Hepatocyte (in vitro differentiated cells): ENCODE data around the gene ATF6. TPM values are rescaled to one million over a fixed set of nuclear protein-coding genes. Genes with fewer than 3 reads are reported as not detected.

Source experiments
- DNase-seq: peaks from one replicate; pipeline ENCODE4 v3.0.0-alpha.2; 2016; ENCODE audit warnings: low spot score
- H2AFZ ChIP-seq: fragments of 200-600 bp; sonication (generic); 2 replicates; pipeline ENCODE4 v1.6.0; 2016; ENCODE audit warnings: antibody characterized with exemption, mild to moderate bottlenecking
- H3K27ac ChIP-seq: fragments of 200-600 bp; sonication (generic); 2 replicates; pipeline ENCODE4 v1.5.1; 2016; ENCODE audit warnings: mild to moderate bottlenecking
- H3K27me3 ChIP-seq: fragments of 200-600 bp; sonication (generic); 2 replicates; pipeline ENCODE4 v1.6.1; 2016
- H3K36me3 ChIP-seq: fragments of 200-600 bp; sonication (generic); replicated peaks from 2 replicates; pipeline ENCODE4 v1.5.1; 2016; ENCODE audit warnings: low read depth; ENCODE audit not compliant: insufficient read depth
- H3K4me1 ChIP-seq: fragments of 200-600 bp; sonication (generic); 2 replicates; pipeline ENCODE4 v1.5.1; 2016; ENCODE audit warnings: mild to moderate bottlenecking, moderate library complexity; ENCODE audit not compliant: insufficient read depth
- H3K4me2 ChIP-seq: fragments of 200-600 bp; sonication (generic); 2 replicates; pipeline ENCODE4 v1.6.0; 2016
- H3K4me3 ChIP-seq: fragments of 200-600 bp; sonication (generic); 2 replicates; pipeline ENCODE4 v1.5.1; 2016; ENCODE audit warnings: mild to moderate bottlenecking
- H3K79me2 ChIP-seq: fragments of 200-600 bp; sonication (generic); 2 replicates; pipeline ENCODE4 v1.6.0; 2017; ENCODE audit warnings: mild to moderate bottlenecking
- H3K9me2 ChIP-seq: fragments of 200-600 bp; sonication (generic); replicated peaks from 2 replicates; pipeline ENCODE4 v1.6.0; 2017; ENCODE audit warnings: mild to moderate bottlenecking; ENCODE audit not compliant: insufficient read depth
- H3K9me3 ChIP-seq: fragments of 200-600 bp; sonication (generic); 2 replicates; pipeline ENCODE4 v1.5.1; 2016; ENCODE audit warnings: low read depth, mild to moderate bottlenecking
- H4K20me1 ChIP-seq: fragments of 200-600 bp; sonication (generic); 2 replicates; pipeline ENCODE4 v1.6.0; 2016; ENCODE audit warnings: mild to moderate bottlenecking; ENCODE audit not compliant: insufficient read depth, poor library complexity, severe bottlenecking
- EZH2 ChIP-seq: fragments of 200-600 bp; sonication (generic); IDR thresholded peaks from 2 replicates; pipeline ENCODE4 v1.6.1; 2016; ENCODE audit warnings: antibody characterized with exemption, mild to moderate bottlenecking, borderline replicate concordance
- EZH2phosphoT487 ChIP-seq: fragments of 200-600 bp; sonication (generic); IDR thresholded peaks from one replicate; pipeline ENCODE4 v1.6.1; 2018; ENCODE audit warnings: antibody characterized with exemption, mild to moderate bottlenecking, low read depth, moderate library complexity; ENCODE audit not compliant: unreplicated experiment, severe bottlenecking
- WGBS: methylation state at CpG from one replicate; pipeline ENCODE4 v1.1.6; 2016; ENCODE audit warnings: low lambda C conversion rate; ENCODE audit errors: missing lambda C conversion rate; 5-methylcytosine and 5-hydroxymethylcytosine counted together
- polyA plus RNA-seq: library from polyadenylated mRNA; unstranded; fragments of >200 nt; fragmentation: Nextera tagmentation; extraction: Ambion mirVana; gene quantifications from 2 replicates; pipeline ENCODE4 v1.2.1, GENCODE V29; 2016
- total RNA-seq: library from RNA; depleted of rRNA; stranded (reverse); fragments of >200 nt; gene quantifications from 2 replicates; pipeline ENCODE4 v1.2.3, GENCODE V29; 2014
- TF ChIP-seq, protein P1 (sequence below): fragments of 200-600 bp; sonication (generic); IDR thresholded peaks from 2 replicates; pipeline ENCODE4 v1.5.1; 2016; ENCODE audit warnings: antibody characterized with exemption, mild to moderate bottlenecking; ENCODE audit not compliant: poor library complexity

The ATF6 gene
- total and polyA plus RNA-seq, 2 experiments from 2014 or later = 15.3 to 29.8 TPM

- H3K27ac ChIP-seq = no peak overlapping the region
- no peaks in the 10 kb centered on the region for H3K79me2 ChIP-seq
- H3K36me3 ChIP-seq = no peaks in the 10 kb centered on the region
- no peak overlapping the region for H3K4me2 ChIP-seq
- no peaks in the 10 kb centered on the region for H3K9me2 ChIP-seq
- H3K9me3 ChIP-seq = no peaks in the 10 kb centered on the region
- WGBS = 84% methylated on average over 2 of the region's 2 CpGs
- DNase-seq = no peak
- no peak overlapping the region for H3K4me3 ChIP-seq
- no peaks in the 10 kb centered on the region for H3K27me3 ChIP-seq
- no peaks in the 10 kb centered on the region for H3K4me1 ChIP-seq
- TF ChIP-seq EZH2phosphoT487 (no peak), EZH2 (no peak)
- TF ChIP-seq, protein P1, sequence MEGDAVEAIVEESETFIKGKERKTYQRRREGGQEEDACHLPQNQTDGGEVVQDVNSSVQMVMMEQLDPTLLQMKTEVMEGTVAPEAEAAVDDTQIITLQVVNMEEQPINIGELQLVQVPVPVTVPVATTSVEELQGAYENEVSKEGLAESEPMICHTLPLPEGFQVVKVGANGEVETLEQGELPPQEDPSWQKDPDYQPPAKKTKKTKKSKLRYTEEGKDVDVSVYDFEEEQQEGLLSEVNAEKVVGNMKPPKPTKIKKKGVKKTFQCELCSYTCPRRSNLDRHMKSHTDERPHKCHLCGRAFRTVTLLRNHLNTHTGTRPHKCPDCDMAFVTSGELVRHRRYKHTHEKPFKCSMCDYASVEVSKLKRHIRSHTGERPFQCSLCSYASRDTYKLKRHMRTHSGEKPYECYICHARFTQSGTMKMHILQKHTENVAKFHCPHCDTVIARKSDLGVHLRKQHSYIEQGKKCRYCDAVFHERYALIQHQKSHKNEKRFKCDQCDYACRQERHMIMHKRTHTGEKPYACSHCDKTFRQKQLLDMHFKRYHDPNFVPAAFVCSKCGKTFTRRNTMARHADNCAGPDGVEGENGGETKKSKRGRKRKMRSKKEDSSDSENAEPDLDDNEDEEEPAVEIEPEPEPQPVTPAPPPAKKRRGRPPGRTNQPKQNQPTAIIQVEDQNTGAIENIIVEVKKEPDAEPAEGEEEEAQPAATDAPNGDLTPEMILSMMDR = no peak
- H4K20me1 ChIP-seq = no peaks in the 10 kb centered on the region
- H2AFZ ChIP-seq = no peak overlapping the region
Measured at GRCh38 chr1:161944381-161944780, 178.3 kb downstream of the ATF6 start.

GRCh38 chr1:161945306-161946060 lies 179.4 kb downstream of the ATF6 start:
- DNase-seq = no peak
- 86% methylated on average over 3 of the region's 3 CpGs for WGBS
- no peak overlapping the region for H2AFZ ChIP-seq
- H3K36me3 ChIP-seq = no peaks in the 10 kb centered on the region
- no peaks in the 10 kb centered on the region for H4K20me1 ChIP-seq
- H3K4me2 ChIP-seq = no peak overlapping the region
- H3K9me3 ChIP-seq = no peaks in the 10 kb centered on the region
- no peaks in the 10 kb centered on the region for H3K79me2 ChIP-seq
- no peak for TF ChIP-seq EZH2
- TF ChIP-seq, protein P1 = no peak
- TF ChIP-seq EZH2phosphoT487 = no peak
- no peaks in the 10 kb centered on the region for H3K27me3 ChIP-seq
- no peak overlapping the region for H3K4me3 ChIP-seq
- H3K9me2 ChIP-seq = no peaks in the 10 kb centered on the region
- no peaks in the 10 kb centered on the region for H3K4me1 ChIP-seq
- no peak overlapping the region for H3K27ac ChIP-seq

DNA sequence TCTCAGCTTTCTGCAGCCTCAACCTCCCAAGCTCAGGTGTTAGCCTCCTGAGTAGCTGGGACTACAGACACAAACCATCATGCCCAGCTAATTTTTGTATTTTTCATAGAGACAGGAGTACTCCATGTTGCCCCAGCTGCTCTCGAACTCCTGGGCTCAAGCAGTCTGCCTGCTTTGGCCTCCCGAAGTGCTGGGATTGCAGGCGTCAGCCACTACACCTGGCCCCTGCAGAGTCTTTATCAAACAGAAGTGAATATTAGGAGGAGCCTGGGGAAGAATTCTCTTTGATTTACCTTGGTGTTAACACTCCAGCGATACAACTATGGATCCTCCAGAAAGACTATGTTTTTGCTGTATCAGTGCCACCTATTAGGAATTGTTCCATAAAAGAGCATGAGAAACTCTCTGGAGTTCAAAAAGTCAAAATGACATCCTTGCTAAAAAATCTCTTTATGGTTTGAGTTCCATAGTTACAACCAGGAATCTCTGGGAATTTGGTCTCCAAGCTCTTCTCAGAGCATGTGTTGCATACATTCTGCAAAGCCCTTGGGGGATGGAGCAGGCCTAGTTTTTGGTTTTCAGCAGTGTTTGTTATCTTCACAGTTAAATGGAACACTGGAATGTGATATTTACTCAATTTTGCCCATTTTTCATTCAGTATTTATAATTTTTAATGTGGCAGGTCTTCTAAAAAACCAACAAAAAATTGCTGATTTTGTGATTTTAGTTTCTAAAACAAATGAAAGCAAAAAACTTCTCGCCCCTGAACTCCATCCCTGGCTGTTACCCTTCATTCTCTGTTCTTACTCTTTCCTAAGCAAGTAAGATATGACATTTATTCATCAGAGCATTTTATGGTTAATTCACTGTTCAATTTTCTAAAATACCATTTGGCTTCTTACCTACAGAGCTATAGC lies 180.2 kb downstream of the ATF6 start:
- Histone ChIP-seq H3K4me1 (no peaks in the 10 kb centered on the region), H3K79me2 (no peaks in the 10 kb centered on the region), H3K27me3 (no peaks in the 10 kb centered on the region), H3K4me2 (no peak overlapping the region), H3K36me3 (no peaks in the 10 kb centered on the region), H4K20me1 (no peaks in the 10 kb centered on the region), H3K4me3 (no peak overlapping the region), H2AFZ (no peak overlapping the region), H3K27ac (no peak overlapping the region), H3K9me3 (no peaks in the 10 kb centered on the region), H3K9me2 (no peaks in the 10 kb centered on the region)
- DNase-seq = no peak
- TF ChIP-seq EZH2 (no peak), EZH2phosphoT487 (no peak)
- TF ChIP-seq, protein P1 = no peak
- WGBS = 84% methylated on average over 5 of the region's 5 CpGs
